Measurements from ENCODE around the gene CFAP92.
"Not testable (repeated sequence)": the region's sequence is repeated elsewhere in the genome, so short reads cannot be mapped to it uniquely, and the experiment has no call there.

Gene CFAP92

GRCh38 chr3:128935922-128936321 is 58.0 kb downstream of the CFAP92 start:
- no peak for DNase-seq

GRCh38 chr3:128933922-128934253 is 60.0 kb downstream of the CFAP92 start:
- DNase-seq, result no peak

GRCh38 chr3:128933213-128933921 is 60.5 kb downstream of the CFAP92 start:
- no peak for DNase-seq

- no peak for DNase-seq
Measured at GRCh38 chr3:128932516-128933212, 61.2 kb downstream of the CFAP92 start.

GRCh38 chr3:128931046-128931445 is 62.8 kb downstream of the CFAP92 start:
- no peak for DNase-seq

GRCh38 chr3:128929364-128929763 is 64.5 kb downstream of the CFAP92 start:
- DNase-seq, result no peak

- DNase-seq, result not testable (repeated sequence)
Measured at GRCh38 chr3:128923986-128924385, 69.9 kb downstream of the CFAP92 start.

GRCh38 chr3:128923576-128923975 is 70.3 kb downstream of the CFAP92 start:
- no peak for DNase-seq

GRCh38 chr3:128922804-128923459 is 70.9 kb downstream of the CFAP92 start:
- DNase-seq, result peak; percentile 59 to 60

- no peak for DNase-seq
Measured at GRCh38 chr3:128919988-128920387, 73.9 kb downstream of the CFAP92 start.

- no peak for DNase-seq
Measured at GRCh38 chr3:128917291-128917690, 76.6 kb downstream of the CFAP92 start.

- no peak for DNase-seq
Measured at GRCh38 chr3:128914966-128915645, 78.8 kb downstream of the CFAP92 start.

- DNase-seq, result no peak
Measured at GRCh38 chr3:128911911-128912310, 82.0 kb downstream of the CFAP92 start.

GRCh38 chr3:128910006-128910405 is 83.9 kb downstream of the CFAP92 start:
- DNase-seq, result no peak

GRCh38 chr3:128908951-128909350 is 84.9 kb downstream of the CFAP92 start:
- no peak for DNase-seq

GRCh38 chr3:128907706-128908445 is 86.0 kb downstream of the CFAP92 start:
- no peak for DNase-seq

- no peak for DNase-seq
Measured at GRCh38 chr3:128906804-128907525, 86.9 kb downstream of the CFAP92 start.

GRCh38 chr3:128906031-128906803 is 87.7 kb downstream of the CFAP92 start:
- no peak for DNase-seq

GRCh38 chr3:128903501-128903900 is 90.4 kb downstream of the CFAP92 start:
- DNase-seq, result no peak

GRCh38 chr3:128902426-128902825 is 91.5 kb downstream of the CFAP92 start:
- no peak for DNase-seq
